HG02938 (cell line): ENCODE measurements around the gene CUEDC1.

Experiments
- ATAC-seq: cut with Tn5 transposase; IDR thresholded peaks from one replicate; pipeline ENCODE4 v1.9.1; 2021; ENCODE audit warnings: mild to moderate bottlenecking, moderate library complexity; ENCODE audit not compliant: unreplicated experiment

Gene CUEDC1, protein sequence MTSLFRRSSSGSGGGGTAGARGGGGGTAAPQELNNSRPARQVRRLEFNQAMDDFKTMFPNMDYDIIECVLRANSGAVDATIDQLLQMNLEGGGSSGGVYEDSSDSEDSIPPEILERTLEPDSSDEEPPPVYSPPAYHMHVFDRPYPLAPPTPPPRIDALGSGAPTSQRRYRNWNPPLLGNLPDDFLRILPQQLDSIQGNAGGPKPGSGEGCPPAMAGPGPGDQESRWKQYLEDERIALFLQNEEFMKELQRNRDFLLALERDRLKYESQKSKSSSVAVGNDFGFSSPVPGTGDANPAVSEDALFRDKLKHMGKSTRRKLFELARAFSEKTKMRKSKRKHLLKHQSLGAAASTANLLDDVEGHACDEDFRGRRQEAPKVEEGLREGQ

DNA sequence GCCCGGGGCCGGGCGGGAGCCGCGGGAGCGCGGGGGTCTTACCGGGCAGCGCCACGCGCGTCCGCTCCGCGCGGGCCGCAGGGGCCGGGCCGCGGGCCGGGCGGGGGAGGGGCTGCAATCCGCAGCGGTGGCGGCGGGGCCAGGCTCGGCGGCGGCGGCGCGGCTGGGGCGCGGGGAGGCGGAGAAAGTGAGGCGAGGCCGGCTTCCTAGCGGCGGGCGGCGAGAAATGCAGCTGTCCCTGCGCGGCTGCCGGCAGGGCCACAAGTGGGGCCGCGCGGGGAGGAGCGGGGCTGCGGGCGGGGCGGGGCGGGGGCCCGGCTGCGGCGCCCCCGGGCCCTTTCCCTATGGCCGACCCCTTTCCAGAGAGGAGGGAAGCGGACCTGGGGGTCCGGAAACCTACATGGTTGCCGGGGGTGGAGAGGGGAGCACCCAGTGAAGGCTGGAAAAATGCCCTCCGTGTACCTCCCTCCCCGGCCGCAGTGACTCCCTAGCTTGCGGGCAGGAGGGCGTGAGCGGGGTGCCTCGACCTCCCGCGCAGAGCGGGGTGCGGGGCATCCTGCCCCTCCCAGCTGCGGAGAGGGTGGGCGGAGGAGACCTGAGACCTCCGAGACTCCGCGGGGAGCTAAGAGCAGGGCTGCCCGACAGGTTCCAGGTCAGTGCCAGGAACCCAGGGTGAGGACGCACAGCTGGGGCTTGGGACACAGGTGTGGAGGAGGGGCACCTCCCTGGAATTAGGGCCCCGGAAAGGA is at the start of gene CUEDC1:
TSS of gene CUEDC1 (minus strand) at position 230 of the 749 bp plus-strand sequence. CDS start 69,848 bp downstream, outside the sequence.
- ATAC-seq, result no peak

DNA sequence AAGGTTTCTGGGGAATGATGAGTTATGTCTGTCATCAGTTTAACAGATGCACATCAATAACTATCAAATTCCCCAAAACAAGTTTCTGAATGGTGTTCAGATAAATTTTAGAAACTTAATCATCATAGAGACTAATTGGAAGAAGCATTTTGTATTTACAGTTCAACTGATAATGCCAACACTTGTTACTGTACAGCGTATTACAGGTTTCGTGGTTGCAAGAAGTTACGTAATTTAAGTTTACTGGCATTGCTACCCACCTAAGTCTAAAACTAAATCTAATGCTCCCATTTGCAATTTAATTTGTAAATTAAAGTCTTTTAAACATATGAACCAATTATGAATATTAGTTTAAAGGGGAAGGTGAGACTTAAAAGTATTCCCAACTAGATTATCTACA is 48.8 kb upstream of the CUEDC1 start:
- no peak for ATAC-seq

DNA sequence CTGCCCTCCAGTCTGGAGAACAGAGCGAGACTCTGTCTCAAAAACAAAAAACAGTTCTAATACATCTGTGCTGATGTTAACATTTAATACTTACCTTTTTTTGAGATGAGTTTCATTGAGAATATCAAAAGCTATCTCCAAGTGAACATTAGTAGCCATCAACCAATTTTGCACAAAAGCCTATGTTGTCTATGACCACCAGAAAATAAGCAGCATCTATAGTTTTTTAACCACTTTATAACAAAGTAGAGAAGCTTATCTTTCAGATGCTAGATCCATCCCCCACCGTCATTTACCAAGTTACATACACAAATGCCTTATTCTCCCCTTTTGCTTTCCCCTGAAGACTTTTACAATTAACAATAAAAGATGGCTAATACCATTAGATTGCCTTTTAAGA is 47.8 kb upstream of the CUEDC1 start:
- no peak for ATAC-seq

DNA sequence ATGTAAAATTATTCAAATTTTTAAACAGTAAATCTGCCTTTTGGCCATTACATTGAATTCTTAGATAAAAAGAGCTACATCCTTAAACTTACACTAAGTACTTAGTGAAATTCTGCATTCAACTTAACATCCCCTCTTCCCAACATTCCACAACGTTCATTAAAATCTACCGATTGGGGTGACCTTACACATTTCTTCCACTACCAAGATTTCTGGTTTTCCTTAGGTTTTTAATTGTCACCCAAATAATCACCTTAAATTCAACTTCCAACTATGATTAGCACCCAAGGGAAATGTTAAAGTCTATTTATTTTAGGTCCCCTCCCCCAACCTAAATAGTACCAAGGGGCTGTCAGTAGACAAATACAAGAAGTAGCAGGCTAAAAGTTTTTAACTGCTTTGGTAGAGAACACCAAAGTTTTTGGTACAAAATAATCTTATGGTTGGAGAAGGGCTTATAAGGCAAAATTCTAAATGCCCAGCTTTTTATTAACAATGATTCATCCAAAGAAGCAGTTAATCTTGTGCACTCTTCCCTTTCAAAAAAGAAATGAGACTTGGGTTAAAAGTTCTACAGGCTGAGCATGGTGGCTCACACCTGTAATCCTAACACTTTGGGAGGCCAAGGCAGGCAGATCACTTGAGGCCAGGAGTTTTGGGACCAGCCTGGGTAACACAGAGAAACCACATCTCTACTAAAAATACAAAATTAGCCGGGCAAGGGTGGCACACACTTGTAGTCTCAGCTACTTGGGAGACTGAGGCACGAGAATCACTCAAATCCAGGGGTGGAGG is 47.1 kb upstream of the CUEDC1 start:
- no peak for ATAC-seq

DNA sequence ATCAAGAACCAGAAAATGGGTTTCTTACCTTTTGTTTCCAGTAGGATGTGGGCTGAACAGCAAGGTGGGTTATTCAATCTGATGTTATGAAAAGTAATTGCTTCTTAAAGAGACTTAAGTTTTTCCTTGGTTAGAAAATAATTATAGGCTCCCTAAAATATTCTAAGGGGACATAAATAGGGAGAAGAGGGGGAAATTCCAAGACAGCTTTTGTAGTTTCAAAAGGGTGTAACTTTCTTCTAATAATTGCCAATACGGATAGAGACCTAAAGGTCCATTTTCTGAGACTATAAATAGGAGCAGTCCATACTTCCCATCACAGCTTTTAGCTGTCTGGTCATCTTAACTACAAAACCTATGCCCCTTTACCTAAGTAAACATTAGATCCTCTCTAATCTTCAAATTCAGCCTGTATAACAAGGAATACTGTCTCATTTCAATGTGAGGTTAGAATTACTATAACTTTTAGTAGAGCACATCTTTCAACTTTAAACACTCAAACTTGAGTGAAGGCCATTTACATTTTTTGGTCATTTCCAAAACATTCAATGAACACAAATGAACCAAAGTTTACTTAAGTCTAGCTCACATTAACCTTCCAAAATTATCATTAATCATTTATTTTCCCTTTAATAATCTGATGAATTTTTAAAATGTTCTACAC is 46.4 kb upstream of the CUEDC1 start:
- ATAC-seq, result no peak

DNA sequence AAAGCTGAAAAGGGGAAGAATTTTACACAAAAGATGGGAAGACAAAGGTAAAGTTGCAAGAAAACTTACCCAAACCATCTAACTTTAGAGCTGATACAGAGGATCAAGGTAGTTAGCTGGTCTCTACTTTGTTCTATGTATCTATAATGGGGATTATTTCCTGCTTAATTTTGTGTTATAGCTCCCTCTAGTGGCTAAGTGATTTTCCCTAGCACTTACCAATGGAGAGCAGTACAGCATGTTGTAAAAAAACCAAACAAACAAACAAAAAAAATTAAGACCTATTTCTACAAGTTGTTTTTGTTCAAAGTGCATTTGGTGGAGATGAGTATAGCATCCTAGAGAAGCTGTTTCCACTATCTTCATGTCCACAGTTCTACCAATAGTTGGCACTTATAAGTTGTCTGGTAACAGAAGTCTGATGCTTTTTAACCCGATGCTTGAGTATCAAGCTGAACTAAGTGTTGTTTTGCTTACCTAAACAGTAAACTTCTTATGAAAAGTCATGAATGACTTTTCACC is 44.3 kb upstream of the CUEDC1 start:
- ATAC-seq, result no peak

DNA sequence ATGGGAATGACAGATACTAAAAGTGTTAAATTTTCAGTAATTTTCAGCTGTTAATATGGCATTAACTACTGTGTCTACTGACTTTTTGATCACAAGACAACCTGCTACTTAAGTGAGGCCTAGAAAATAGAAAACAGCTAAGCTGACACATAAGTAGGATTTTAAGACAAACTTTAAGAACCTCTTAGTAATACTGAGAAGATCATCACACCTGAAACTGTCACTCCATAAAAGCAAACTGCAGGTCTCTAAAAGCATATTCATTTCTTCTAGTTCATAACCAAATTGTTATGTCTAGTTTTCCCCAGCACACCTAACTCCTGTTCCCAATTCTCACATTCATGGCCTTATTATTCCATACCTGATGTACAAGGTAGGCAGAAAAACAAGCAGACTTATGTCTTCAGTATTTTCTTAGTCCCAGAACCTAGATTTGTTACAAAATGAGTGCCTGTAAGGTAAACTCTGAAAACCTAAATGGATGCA is 43.8 kb upstream of the CUEDC1 start:
- ATAC-seq, result no peak

DNA sequence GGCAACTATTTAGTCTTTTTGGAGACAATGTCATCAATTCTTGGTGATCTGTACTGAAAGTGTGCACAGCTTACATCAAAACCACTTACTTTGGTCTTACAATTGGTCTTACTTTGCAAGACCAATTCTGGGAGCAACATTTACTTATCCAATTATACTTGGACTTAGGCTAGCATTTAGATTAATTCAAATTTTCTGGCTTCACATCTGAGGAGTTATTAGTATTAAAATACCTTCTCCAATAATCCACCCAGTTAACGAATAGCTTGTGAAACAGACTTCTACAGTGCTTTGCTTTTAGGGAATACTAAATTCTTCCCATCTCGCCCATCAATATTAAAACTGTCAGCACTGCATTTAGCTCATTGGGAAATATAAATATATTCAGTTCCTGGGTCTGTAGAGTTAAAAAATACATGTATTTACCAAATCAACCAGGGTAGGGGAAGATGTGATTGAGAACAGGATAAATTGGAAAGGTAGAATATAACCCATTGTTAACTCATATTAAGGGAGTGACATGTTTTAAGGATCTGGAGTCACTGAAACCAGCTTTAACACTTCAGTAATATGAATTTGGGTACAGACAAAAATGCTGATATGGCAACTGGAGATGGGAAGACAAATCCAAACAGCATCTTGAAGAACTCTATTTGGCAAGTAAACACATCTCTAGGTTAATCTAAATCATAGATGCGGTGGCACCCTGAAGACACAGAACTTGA is 42.0 kb upstream of the CUEDC1 start:
- no peak for ATAC-seq

DNA sequence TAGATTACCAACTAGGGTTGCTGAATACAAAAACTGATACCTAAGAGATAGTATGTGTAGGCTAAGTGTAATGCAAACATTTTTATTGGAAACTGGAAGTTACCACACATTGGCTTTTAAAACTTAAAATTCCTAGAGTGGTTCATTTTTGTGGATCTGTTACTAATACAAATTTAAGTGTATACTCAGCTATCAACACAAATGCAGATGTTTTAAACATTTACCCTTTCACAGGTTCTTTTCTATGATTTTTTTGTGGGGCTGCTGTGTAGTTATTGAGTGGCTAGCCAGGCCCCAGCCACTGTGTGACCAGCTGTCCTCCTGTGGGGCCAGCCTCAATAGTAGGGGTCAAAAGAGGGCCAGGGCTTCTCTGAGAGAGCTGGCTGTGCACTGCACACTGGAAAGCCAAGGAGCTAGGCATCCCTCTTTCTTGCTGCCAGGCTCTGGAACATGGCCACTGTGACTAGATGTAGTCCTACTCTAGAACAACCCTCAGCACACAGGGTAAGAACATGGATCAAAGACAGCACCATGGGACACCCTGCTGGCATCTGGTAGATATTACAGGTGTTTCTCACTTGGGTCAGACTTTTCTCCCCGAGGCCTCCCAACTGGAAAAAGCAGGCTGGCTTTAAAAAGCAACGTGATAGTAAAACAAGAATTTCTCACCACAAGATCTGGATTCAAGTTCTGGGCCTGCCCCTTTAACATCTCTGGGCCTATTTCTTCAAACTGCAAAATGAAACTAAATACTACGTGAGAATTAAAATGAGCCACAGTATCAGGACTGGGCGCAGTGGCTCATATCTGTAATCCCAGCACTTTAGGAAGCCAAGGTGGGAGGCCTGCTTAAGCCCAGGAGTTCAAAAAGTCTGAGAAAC is 40.1 kb upstream of the CUEDC1 start:
- ATAC-seq, result no peak

DNA sequence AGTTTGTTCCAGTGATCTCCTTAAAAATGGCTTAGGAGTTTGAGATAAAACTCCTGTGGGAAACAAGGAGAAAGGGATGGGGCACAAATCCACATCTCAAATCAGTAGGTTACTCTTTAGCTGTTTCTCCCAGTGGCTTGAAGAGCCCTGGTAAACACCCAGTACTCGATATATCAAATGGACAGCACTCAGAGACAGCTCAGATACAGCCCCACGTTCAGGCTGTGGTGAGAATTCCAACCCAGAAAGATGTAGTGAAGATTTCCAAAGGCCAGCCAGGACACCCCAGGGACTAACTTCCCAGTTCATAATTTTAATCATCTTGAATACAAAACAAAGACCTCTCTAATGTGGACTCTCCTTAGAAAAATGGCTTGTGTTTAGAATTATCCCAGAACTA is 39.2 kb upstream of the CUEDC1 start:
- no peak for ATAC-seq

DNA sequence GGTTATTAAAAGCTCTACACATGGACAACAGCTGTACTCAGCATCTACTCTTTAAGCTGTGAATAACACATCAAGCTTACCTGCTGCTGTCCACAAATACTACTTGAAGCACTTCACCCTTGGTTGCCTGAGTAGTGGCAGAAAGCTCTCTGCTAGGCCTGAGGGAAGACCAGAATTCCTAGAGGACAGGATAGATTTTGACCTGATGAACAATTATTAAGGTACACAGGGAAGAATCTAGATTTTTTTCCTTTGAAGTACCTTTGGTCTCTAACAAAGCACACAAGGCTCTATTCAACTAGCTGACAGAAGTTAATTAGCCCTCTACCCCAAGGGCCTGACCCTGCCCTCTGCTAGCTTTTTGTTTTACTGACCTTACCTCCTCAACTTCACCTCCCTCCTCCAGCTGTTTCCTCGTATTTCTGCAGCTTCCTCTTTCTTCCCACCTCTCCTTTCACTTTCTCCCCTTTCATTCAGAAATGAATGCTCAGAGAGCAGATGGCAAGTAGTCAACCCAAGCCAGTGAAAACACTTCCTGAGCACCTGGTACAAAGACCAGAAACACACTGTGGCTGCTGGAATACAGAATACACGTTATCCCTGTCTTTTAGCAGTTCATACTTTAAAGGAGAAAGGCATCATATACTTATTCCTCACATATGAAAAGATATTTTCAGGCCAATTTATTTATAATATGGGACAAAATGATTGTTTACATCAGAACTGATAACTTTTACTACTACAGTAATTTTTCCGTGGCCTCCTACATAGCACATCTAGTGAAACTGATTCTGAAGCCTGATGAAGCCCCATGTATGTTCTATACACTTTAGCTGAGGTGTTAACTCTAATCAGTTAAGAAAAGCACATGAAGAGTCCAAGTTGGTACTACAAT is 38.5 kb upstream of the CUEDC1 start:
- ATAC-seq, result no peak

DNA sequence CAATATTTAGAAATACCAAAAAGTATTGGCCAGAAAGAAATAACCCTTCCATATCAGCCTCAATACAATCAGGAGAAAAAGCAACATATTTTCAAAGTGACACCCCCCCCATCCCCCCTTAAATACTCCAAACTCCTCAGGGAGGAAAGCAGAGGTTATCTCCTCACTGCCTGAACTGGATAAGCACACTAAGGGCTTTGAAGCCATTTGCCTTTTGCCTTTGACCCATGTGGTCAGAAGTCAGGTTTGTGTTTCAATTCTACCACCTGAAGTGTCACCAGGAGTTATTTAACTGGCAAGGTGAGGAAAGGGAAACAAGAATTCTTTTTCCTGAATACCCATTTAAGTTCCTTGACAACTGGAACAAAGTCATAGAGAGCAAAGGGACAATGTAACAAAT is 36.3 kb upstream of the CUEDC1 start:
- ATAC-seq, result no peak

DNA sequence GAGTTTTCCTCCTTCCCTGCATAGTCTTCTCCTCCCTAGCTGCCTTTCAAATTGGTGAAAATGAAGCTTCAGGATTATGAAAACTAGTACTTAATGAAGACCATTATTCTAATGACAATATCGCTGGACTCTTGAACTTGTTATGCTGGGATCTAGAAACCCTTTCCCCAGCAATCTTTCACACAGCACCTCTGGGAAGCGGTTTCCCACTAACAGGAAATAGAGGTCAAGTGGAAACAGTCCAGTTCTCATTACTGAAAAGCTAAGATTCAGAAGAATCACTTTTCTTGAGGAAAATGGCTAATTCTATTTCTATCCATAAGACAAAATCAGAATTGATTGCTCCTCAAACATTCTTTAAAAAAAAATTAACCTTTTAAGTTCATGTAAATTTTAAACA is 34.8 kb upstream of the CUEDC1 start:
- no peak for ATAC-seq

DNA sequence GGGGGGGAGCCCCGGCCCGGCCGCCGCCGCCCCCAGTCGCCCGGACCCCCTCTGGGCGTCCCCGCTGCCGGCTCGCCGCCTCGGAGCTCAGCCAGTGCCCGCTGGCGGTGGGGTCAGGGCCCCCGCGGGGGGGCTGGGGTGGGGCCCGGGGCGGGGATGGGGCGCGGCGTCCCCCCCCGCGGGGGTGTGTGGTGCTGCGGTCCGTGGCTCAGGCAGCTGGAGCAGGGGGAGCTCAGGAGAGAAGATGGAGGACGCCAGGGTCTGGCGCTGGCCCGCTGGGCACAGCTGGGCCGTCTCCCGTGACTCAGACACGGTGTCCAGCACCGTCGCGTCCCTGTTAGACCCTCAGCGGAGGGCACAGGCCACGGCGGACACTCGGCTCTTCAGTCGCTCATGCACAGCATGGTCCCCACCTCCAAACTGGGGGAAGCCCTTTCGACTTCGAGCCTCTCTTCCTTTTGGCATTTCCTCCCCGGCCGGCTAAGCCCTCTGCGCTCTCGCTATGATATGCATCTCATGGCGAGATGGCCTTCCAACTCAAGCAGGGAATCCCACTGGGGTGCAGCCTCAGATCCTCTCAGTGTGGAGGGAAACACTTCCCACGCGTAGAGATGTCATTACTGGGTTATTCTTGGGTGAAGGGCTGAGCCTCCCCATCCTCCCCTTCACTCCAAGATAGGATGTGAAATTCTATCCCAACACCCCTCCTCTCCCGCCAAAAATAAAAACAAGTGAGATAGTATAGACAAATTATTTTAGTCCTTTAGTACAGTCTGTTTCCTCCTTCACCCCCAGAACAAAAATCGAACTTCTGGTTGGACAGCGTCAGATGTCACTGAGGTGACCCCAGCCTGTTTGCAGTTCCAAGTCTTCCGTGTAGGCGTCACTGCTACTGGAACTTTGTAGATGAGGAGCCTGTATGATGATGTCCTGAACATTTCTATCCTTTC is 33.4 kb upstream of the CUEDC1 start:
- ATAC-seq, result peak; percentile 53

DNA sequence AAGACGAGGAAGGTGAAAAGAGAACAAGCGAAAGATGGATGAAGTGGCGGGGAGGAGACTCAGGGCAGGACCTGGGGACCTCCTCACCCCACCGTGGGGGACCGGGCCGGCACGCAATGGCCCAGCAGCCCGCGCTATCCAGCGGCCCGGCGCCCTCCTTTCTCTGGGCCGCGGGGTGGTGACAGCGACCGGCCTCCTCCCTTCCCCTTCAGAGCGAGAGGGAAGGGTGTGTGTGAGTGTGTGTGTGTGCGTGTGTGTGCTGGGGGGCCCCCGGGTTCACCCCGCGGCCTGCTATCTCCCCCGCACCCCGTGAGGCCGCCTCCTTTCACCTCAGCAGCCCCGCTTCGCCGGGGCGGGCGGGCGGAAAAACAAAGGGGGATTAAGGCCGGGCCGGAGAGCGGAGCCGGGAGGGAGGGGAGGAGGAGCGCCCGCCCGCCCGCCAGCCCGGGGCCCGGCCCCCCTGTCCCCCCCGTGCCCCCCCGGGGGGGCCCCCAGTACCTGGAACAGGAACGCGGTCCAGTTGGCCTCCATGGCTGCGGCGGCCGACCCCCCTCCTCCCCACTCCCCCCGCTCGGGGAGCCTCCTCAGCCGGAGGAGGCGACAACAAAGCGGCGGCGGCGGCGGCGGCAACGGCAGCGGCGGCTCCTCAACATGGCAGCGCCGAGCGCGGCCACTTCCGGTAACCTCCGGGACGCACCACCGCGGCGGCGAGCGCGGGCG is 32.5 kb upstream of the CUEDC1 start, which contains the start of gene VEZF1:
TSS of gene VEZF1 (minus strand) at position 674 of the 720 bp plus-strand sequence. CDS start at position 531, 143 bp downstream.
- ATAC-seq, result peak; percentile 57
